ENCODE data around the gene SMIM21. TPM values are rescaled to one million over a fixed set of nuclear protein-coding genes. Genes with fewer than 3 reads are reported as not detected.

The SMIM21 gene
- total RNA-seq, 6 donors from 2014 or later = not detected

DNA sequence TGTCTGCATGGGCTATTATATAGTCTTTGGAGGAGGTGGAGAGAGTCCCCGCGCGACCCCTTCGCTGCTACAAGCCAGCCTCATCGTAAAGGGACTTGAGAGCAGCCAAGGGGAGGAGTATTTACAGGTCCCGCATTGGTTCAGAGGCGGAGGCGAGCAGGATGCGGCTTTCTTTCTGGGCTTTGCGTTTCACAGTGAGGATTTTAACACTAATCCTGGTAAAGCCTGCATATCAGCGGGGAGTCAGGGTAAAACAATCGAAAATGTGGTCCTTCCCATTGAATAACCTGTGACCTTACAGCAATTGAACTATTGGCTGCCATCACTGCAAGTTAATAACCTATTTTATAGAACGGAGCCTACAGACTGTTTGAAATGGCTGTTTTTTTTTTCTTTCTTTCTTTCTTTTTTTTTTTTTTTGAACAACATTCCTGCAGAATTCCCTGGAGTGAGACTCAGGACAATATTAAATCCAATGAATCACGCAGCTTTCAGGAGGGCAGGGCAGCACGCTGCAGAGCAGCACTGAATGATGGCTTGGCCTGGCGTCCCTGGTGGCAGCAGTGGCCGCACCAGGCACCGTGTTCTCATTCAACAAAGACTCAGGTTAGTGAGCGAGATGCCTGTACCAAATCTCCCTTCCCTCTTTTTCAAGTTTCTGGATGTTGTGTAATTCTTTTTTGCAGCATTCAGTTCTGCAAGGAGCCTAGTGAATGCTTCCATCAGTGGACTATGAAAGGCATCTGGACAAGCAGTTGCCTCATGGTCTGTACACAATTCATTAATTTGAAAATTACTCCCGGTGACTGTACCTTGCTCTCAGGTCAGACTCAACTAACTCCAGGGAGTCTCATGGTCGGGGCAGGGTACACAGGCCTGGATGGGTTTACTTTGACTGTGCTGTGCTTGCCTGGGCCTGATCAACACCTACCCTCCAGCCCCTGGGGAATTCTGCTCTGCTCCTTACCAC lies 19.8 kb downstream of the SMIM21 start:
- H3K36me3 ChIP-seq = no peaks in the 10 kb centered on the region
- H3K27ac ChIP-seq = no peak overlapping the region
- no peak overlapping the region for H3K4me3 ChIP-seq
- H3K9me3 ChIP-seq = no peaks in the 10 kb centered on the region
- no peak for TF ChIP-seq POLR2A (IDR thresholded peaks at IDR 0.05)
- TF ChIP-seq EP300 (IDR thresholded peaks at IDR 0.05) = no peak
- no peak for TF ChIP-seq POLR2AphosphoS5 (IDR thresholded peaks at IDR 0.05)
- TF ChIP-seq CTCF (IDR thresholded peaks at IDR 0.05) = no peak
- DNase-seq = peak in 1 of 2 donors; percentile 46
- H3K4me1 ChIP-seq = no peaks in the 10 kb centered on the region
- no peaks in the 10 kb centered on the region for H3K27me3 ChIP-seq
- WGBS, 2 donors = 77 to 81% methylated on average over 21 of the region's 21 CpGs
- no peak for ATAC-seq (ENCODE audit: low FRiP score in 2 of 2)

DNA sequence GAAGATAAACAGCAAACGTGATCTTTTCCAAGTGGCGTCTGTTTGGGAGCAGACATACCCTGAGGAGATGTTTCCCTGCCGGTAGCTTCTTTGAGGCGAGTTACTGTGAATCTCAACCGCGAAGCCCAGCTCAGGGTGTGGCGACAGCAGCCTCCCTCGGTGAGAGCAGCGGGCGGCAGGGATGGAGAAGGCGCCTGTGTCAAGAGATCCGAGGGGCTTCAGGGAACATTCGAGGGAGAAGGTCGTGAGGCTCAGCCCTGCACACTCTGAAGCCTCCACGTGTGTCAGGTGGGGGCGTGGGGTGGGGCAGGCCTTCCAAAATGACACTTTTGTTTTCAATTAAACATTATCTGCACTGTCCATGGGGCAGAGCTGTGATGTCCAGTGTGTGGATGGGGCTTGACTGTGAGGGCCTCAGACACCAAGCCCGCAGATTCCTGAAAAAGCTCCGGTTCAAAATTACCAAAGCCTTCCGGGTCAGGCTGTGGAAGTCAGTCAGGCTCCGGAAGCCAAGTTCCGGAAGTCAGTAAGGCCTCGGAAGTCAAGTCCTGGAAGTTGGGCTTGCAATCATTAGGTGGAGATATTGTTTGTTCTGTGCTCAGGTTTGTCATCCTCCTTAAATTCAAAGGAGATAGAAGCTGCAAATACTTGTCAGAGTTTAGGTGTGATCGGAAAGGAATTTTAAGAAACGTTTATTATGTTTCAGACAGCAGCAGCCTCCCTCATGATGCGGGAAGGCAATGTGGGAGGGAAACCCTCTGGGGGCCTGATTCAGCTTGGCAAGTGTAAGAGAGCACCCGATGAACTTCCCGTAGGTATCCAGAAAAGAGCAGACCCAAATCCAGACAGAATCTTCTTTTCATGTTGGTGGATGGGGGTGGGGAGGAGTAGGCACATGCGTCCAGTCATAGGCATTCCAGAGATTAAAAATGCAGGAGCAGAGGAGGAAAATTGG lies 20.7 kb downstream of the SMIM21 start:
- Histone ChIP-seq H3K9me3 (no peaks in the 10 kb centered on the region), H3K27me3 (no peaks in the 10 kb centered on the region), H3K36me3 (no peaks in the 10 kb centered on the region), H3K4me3 (no peak overlapping the region), H3K27ac (no peak overlapping the region), H3K4me1 (no peaks in the 10 kb centered on the region)
- TF ChIP-seq POLR2A (IDR thresholded peaks at IDR 0.05) = no peak
- TF ChIP-seq POLR2AphosphoS5 (IDR thresholded peaks at IDR 0.05) = no peak
- no peak for TF ChIP-seq EP300 (IDR thresholded peaks at IDR 0.05)
- TF ChIP-seq CTCF (IDR thresholded peaks at IDR 0.05) = no peak
- 87 to 91% methylated on average over 27 to 28 of the region's 28 CpGs for WGBS, 2 donors
- no peak for ATAC-seq (ENCODE audit: low FRiP score in 2 of 2)
- peak in 1 of 2 donors; percentile 45 for DNase-seq

- Histone ChIP-seq H3K4me1 (no peaks in the 10 kb centered on the region), H3K36me3 (no peaks in the 10 kb centered on the region), H3K9me3 (no peaks in the 10 kb centered on the region), H3K27ac (no peak overlapping the region), H3K4me3 (no peak overlapping the region), H3K27me3 (no peaks in the 10 kb centered on the region)
- WGBS, 2 donors = 72 to 90% methylated on average over 4 of the region's 4 CpGs
- DNase-seq (no peak), ATAC-seq (ENCODE audit: low FRiP score in 2 of 2) (no peak)
- no peak for TF ChIP-seq POLR2AphosphoS5 (IDR thresholded peaks at IDR 0.05)
- TF ChIP-seq EP300 (IDR thresholded peaks at IDR 0.05) = no peak
- TF ChIP-seq POLR2A (IDR thresholded peaks at IDR 0.05) = no peak
- TF ChIP-seq CTCF (IDR thresholded peaks at IDR 0.05) = no peak
Measured at GRCh38 chr18:75405351-75405750, 22.2 kb downstream of the SMIM21 start.

DNA sequence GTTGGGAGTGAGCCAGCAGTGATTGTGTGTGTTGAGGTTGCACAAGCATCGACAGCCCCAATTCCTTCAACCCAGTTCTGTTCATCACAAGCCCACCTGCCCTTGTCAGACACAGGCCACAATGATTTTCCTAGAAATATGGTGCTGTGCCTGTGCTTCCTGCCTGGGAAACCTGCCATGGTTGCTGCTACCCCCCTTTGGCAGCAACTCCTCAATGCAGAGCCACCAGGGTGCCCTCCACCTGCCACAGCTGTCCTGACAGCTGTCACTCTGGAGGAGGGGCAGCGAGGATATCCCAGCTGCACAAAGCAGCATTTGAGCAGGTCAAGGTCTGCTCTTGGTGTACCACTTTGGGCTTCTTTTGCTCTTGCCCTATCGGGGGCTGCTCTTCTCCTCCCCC lies 27.1 kb downstream of the SMIM21 start:
- no peaks in the 10 kb centered on the region for H3K27me3 ChIP-seq
- no peak for DNase-seq
- H3K27ac ChIP-seq = no peak overlapping the region
- TF ChIP-seq POLR2AphosphoS5 (IDR thresholded peaks at IDR 0.05) (no peak), POLR2A (IDR thresholded peaks at IDR 0.05) (no peak), EP300 (IDR thresholded peaks at IDR 0.05) (no peak), CTCF (IDR thresholded peaks at IDR 0.05) (no peak)
- H3K4me3 ChIP-seq = no peak overlapping the region
- H3K36me3 ChIP-seq = no peaks in the 10 kb centered on the region
- ATAC-seq (ENCODE audit: low FRiP score in 2 of 2) = no peak
- no peaks in the 10 kb centered on the region for H3K4me1 ChIP-seq
- 83 to 85% methylated on average over 2 to 3 of the region's 3 CpGs for WGBS, 2 donors
- no peaks in the 10 kb centered on the region for H3K9me3 ChIP-seq

Measured in upper lobe of left lung (tissue), 6 donors.